SK-N-MC (cell line): ENCODE results near the gene ASXL2.

Experiments
- EZH2 ChIP-seq: fragments of 200-600 bp; sonication (generic); IDR thresholded peaks from one replicate; pipeline ENCODE4 v1.6.1; 2017; ENCODE audit warnings: antibody characterized with exemption
- FOXP2 ChIP-seq: optimal IDR thresholded peaks from 2 replicates; pipeline ENCODE3; 2011; ENCODE audit warnings: mild to moderate bottlenecking, moderate library complexity; ENCODE audit not compliant: insufficient read depth; ENCODE audit errors: extremely low read length, control extremely low read depth
- POLR2AphosphoS5 ChIP-seq: IDR thresholded peaks from 2 replicates; pipeline ENCODE4 v1.6.1; 2012; ENCODE audit warnings: mild to moderate bottlenecking, low read depth, low read length, borderline replicate concordance

- no peak for TF ChIP-seq POLR2AphosphoS5
- TF ChIP-seq EZH2 = no peak
- no peak for TF ChIP-seq FOXP2
Measured at GRCh38 chr2:25833566-25833965, 44.7 kb downstream of the ASXL2 start.
